Fibroblast of pulmonary artery (primary cell): ENCODE data around the gene FOXN3.
A peak's percentile ranks its signal among the peaks of the same experiment; 100 is the strongest.

Experiments
- DNase-seq: peaks from one replicate; pipeline ENCODE4 v3.0.0-alpha.2; 2010; ENCODE audit warnings: low read depth
- H3K4me3 ChIP-seq: replicated peaks from 2 replicates; pipeline ENCODE4 v1.5.1; 2011; ENCODE audit warnings: low read depth, mild to moderate bottlenecking, control low read depth, low read length, moderate library complexity
- TF ChIP-seq, protein P1 (sequence below): IDR thresholded peaks from 2 replicates; pipeline ENCODE4 v1.5.1; 2011; ENCODE audit warnings: mild to moderate bottlenecking, control low read depth, low read length, inconsistent platforms; ENCODE audit errors: missing control alignments

FOXN3 gene, protein sequence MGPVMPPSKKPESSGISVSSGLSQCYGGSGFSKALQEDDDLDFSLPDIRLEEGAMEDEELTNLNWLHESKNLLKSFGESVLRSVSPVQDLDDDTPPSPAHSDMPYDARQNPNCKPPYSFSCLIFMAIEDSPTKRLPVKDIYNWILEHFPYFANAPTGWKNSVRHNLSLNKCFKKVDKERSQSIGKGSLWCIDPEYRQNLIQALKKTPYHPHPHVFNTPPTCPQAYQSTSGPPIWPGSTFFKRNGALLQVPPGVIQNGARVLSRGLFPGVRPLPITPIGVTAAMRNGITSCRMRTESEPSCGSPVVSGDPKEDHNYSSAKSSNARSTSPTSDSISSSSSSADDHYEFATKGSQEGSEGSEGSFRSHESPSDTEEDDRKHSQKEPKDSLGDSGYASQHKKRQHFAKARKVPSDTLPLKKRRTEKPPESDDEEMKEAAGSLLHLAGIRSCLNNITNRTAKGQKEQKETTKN

DNA sequence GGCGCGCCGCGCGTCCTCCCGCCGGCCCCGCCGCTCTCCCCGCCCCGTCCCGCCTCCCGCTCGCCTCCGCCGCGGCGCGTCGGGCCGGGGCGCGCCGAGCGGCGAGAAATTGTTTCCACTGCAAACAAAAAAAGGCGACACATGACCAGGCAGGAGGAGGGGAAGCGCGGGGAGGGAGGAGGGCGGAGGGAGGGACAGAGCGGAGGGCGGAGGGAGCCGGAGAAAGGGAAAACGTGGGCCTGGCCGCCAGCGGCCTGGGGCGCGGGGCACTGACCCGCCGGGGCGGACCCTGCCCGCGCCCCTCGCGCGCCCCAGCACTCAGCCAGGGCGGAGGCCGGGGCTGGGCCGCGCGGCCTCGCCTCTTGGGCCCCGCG lies at the start of gene FOXN3:
Gene FOXN3, minus strand, starts transcription at position 143 of the 374 bp plus-strand sequence. CDS start 4,757 bp downstream, outside the sequence.
- TF ChIP-seq, protein P1, sequence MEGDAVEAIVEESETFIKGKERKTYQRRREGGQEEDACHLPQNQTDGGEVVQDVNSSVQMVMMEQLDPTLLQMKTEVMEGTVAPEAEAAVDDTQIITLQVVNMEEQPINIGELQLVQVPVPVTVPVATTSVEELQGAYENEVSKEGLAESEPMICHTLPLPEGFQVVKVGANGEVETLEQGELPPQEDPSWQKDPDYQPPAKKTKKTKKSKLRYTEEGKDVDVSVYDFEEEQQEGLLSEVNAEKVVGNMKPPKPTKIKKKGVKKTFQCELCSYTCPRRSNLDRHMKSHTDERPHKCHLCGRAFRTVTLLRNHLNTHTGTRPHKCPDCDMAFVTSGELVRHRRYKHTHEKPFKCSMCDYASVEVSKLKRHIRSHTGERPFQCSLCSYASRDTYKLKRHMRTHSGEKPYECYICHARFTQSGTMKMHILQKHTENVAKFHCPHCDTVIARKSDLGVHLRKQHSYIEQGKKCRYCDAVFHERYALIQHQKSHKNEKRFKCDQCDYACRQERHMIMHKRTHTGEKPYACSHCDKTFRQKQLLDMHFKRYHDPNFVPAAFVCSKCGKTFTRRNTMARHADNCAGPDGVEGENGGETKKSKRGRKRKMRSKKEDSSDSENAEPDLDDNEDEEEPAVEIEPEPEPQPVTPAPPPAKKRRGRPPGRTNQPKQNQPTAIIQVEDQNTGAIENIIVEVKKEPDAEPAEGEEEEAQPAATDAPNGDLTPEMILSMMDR = no peak
- peak within 1 kb of the TSS; percentile 91 for H3K4me3 ChIP-seq
- peak; percentile 91 for DNase-seq

DNA sequence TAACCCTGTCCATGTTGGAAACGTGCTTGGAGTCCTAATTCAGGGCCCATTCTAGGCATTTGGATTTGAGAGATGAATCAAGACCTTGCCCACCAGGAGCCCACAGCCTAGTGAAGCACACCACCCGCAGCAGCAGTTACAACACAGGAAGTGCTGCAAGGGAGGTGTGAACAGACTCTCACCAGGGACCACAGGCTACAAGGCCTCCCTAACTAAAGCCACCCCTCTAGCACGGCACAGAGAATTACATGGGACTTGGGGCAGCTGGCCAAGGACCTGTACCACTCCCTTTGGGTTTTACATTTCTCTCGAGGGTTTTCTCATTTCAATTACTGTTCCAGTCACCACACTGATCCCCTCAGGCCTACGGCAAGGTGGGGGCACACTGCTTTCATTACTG lies 49.5 kb upstream of the FOXN3 start:
- TF ChIP-seq, protein P1 = no peak
- no peak for DNase-seq
- no peak overlapping the region for H3K4me3 ChIP-seq

DNA sequence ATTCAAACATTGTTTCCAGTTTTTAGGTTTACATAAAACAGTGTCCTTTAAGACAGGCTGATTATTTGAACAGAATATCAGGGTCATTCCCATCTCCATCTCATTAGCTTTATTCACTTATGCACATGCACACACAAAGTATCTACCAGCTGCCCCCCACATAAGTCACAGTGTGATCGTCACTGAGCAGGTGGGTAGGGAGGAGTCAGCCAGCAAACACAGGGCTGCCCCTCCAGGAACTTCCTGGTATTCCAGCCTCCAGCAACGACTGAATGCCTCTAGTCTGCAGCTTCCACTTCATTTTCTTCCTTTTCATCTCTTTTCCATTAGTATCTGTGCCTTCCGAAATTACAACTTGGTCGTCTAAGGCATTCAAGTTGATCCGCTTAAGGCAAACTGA lies 48.8 kb upstream of the FOXN3 start:
- TF ChIP-seq, protein P1 = no peak
- DNase-seq = no peak
- no peak overlapping the region for H3K4me3 ChIP-seq

DNA sequence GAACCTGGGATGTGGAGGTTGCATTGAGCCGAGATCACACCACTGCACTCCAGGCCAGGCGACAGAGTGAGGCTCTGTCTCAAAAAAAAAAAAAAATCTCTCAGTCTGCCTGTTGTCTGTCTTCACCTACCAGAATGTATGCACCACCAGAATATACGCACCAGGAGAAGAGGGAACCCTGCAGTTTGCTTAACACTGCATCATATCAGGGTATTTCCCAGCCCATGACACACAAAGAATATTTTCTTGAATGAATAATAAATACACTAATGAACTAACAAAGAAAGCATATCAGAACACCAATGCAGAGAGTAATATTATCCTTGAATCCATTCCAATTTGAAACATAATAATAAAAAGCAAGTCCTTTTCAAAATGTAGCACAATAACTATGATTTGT lies 44.2 kb upstream of the FOXN3 start:
- TF ChIP-seq, protein P1 = no peak

DNA sequence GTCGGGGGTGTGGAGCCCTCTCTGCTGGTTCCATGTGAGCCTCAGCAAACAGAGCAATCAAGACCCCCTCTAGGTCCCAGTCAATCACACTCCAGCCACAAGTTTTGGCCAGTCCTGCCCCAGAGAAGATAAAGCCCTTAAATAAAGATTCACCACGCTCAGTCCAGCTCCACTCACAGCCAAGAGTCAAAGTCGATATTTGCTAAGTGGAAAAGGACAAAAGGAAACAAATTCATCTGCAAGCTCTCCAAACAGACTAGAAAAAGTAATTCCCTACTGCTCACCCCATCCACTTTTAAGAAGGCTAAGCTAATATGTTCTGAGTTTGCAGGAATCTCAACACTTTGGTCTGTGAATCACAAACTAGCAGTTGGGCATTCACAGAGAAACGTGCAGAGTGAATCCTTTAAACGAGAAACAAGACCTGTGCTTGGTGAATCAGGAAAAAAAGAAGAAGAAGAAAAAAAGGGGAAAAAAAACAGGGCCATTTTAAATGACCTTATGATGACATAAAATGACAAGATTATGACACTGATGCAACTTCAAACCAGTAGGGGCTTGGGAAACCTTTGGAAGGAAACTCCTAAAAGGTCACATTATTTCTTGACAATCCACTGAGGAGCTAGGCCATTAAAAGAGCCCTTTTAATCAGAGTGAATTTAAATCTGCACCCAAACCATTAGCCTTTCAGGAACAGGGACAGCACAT lies 41.8 kb upstream of the FOXN3 start:
- TF ChIP-seq, protein P1 = no peak
- no peak overlapping the region for H3K4me3 ChIP-seq
- no peak for DNase-seq

More for the DNA sequence above, 44.2 kb upstream of the FOXN3 start:
- no peak for DNase-seq
- no peak overlapping the region for H3K4me3 ChIP-seq

DNA sequence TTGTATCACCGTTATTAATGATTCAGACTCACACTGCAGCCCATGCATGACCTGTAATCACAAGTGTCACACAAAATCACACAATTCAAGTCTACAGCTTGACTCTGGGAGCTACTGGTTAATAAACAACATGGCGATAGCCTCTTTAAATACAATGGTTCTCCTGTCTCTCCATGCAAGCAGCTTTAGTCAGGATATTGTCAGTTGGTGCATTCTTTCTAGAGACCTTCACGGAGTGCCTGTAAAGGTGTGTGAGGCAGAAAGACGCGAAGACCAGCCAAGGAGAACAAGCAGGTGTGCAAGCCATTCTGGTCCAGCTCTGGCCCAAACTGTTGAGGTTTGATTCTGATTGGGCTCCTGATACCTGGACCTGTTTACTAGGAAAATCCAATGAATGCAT lies 40.0 kb upstream of the FOXN3 start:
- TF ChIP-seq, protein P1 = no peak
- DNase-seq = no peak

More for the DNA sequence above, 40.0 kb upstream of the FOXN3 start:
- H3K4me3 ChIP-seq = no peak overlapping the region
